ENCODE data around the gene KRT36.

DNA sequence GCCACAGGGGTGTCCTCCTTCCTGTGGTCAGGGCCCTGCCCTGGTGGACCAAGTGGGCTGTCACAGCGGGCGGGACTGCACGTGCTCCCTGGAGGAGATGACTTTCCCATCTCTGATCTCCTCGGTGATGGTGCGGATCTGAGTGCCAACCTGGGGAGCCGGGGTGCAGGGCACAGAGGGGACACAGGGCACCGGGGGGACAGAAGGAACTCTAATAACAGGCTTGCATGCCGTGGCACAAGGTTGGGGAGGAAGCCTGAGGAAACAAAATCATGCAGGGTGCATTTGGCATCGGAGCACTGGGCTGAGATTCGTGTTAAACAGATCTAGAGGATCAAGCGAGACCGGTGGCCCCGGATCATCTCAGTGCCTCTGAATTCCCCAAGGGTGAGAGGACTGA is 3.4 kb downstream of the KRT36 start:
- TF ChIP-seq POLR2A (IDR thresholded peaks at IDR 0.05) (no peak), CTCF (IDR thresholded peaks at IDR 0.05) (no peak)

Data from stomach (tissue), 4 donors.